Islet of Langerhans (tissue), 1 donor: Measurements from ENCODE around the gene ARHGEF38.
"Not testable (repeated sequence)": the region's sequence is repeated elsewhere in the genome, so short reads cannot be mapped to it uniquely, and the experiment has no call there.

ENCODE experiments used
- FAIRE-seq: peaks from one replicate; lab custom pipeline; 2011; peaks lifted over from hg19 to GRCh38; lab: Jason Lieb, UNC

ARHGEF38 gene

GRCh38 chr4:105563352-105563751 is 10.9 kb downstream of the ARHGEF38 start:
- no peak for FAIRE-seq

- no peak for FAIRE-seq
Observed at GRCh38 chr4:105568584-105568983, 16.2 kb downstream of the ARHGEF38 start.

GRCh38 chr4:105569057-105569865 is 16.8 kb downstream of the ARHGEF38 start:
- FAIRE-seq, result no peak

GRCh38 chr4:105569866-105570236 is 17.4 kb downstream of the ARHGEF38 start:
- FAIRE-seq, result no peak

- no peak for FAIRE-seq
Observed at GRCh38 chr4:105572296-105572695, 19.9 kb downstream of the ARHGEF38 start.

GRCh38 chr4:105586638-105587328 is 34.4 kb downstream of the ARHGEF38 start:
- no peak for FAIRE-seq

- FAIRE-seq, result no peak
Observed at GRCh38 chr4:105587841-105588240, 35.4 kb downstream of the ARHGEF38 start.

- no peak for FAIRE-seq
Observed at GRCh38 chr4:105588252-105588651, 35.8 kb downstream of the ARHGEF38 start.

- FAIRE-seq, result no peak
Observed at GRCh38 chr4:105591573-105591972, 39.2 kb downstream of the ARHGEF38 start.

GRCh38 chr4:105594099-105595010 is 41.9 kb downstream of the ARHGEF38 start:
- peak; percentile 13 for FAIRE-seq

- no peak for FAIRE-seq
Observed at GRCh38 chr4:105596684-105597083, 44.3 kb downstream of the ARHGEF38 start.

- no peak for FAIRE-seq
Observed at GRCh38 chr4:105598052-105598451, 45.6 kb downstream of the ARHGEF38 start.

- no peak for FAIRE-seq
Observed at GRCh38 chr4:105598787-105599186, 46.4 kb downstream of the ARHGEF38 start.

- FAIRE-seq, result no peak
Observed at GRCh38 chr4:105599482-105599881, 47.1 kb downstream of the ARHGEF38 start.

GRCh38 chr4:105599932-105600655 is 47.7 kb downstream of the ARHGEF38 start:
- no peak for FAIRE-seq

GRCh38 chr4:105600951-105601350 is 48.5 kb downstream of the ARHGEF38 start:
- FAIRE-seq, result no peak

- no peak for FAIRE-seq
Observed at GRCh38 chr4:105601406-105601805, 49.0 kb downstream of the ARHGEF38 start.

- FAIRE-seq, result no peak
Observed at GRCh38 chr4:105603158-105603557, 50.7 kb downstream of the ARHGEF38 start.

GRCh38 chr4:105605493-105605892 is 53.1 kb downstream of the ARHGEF38 start:
- peak; percentile 53 for FAIRE-seq

- FAIRE-seq, result no peak
Observed at GRCh38 chr4:105607876-105608275, 55.5 kb downstream of the ARHGEF38 start.

- FAIRE-seq, result not testable (repeated sequence)
Observed at GRCh38 chr4:105609819-105610218, 57.4 kb downstream of the ARHGEF38 start.

GRCh38 chr4:105613306-105613705 is 60.9 kb downstream of the ARHGEF38 start:
- FAIRE-seq, result peak; percentile 93
